HepG2 (cell line): ENCODE measurements around the gene FAM240A. TPM values are rescaled to one million over a fixed set of nuclear protein-coding genes. Genes with fewer than 3 reads are reported as not detected.

Experiments
- ATAC-seq: fragments of 200-7000 bp; cut with Tn5 transposase; 3 replicates; pipeline ENCODE4 v1.9.1; 2020; ENCODE audit warnings: mild to moderate bottlenecking, moderate library complexity
- BruUV-seq: library from RNA; stranded (reverse); fragments of 400-500 nt; replicated peaks from 2 replicates; lab custom pipeline; 2021; lab: Mats Ljungman, UMichigan
- CTCF ChIA-PET: fragments of 300-600 bp; formaldehyde crosslinking; extraction: SDS; loops from one replicate; lab custom pipeline; 2021; ENCODE audit warnings: low total read pairs, inconsistent platforms, low intra/inter-chr PET ratio; lab: Yijun Ruan, JAX
- POLR2A ChIA-PET: fragments of 350-600 bp; sonication (Branson Sonifier 250); formaldehyde crosslinking; loops from one replicate; lab custom pipeline; 2020; ENCODE audit warnings: antibody characterized with exemption, inconsistent platforms; lab: Yijun Ruan, JAX
- DNase-seq: peaks from one replicate; pipeline ENCODE4 v3.0.0-alpha.2; 2015; ENCODE audit warnings: low spot score
- FAIRE-seq: peaks from 3 replicates; lab custom pipeline; 2011; peaks lifted over from hg19 to GRCh38; lab: Jason Lieb, UNC
- H2AFZ ChIP-seq: one replicate; pipeline ENCODE4 v1.6.1; 2011; ENCODE audit warnings: low read length, inconsistent platforms
- H3K27ac ChIP-seq: fragments of 300-600 bp; 3 replicates; pipeline ENCODE4 v1.8.0; 2011; ENCODE audit warnings: mixed run types, mild to moderate bottlenecking, mixed read lengths, low read length, inconsistent platforms; ENCODE audit not compliant: insufficient read depth; ENCODE audit errors: extremely low read length
- H3K27me3 ChIP-seq, 2 experiments: fragments of 200-600 bp in 1 of 2; 2 replicates in 1 of 2; 3 replicates in 1 of 2; pipeline versions ENCODE4 v1.6.0 to v1.8.0; 2011; ENCODE audit warnings: low read length in 2 of 2, mild to moderate bottlenecking in 2 of 2, moderate library complexity in 2 of 2, inconsistent platforms in 1 of 2; ENCODE audit not compliant: insufficient read depth in 2 of 2, control insufficient read depth in 1 of 2
- H3K36me3 ChIP-seq, 2 experiments: fragments of 200-600 bp in 1 of 2; replicated peaks in 1 of 2; 2 replicates in 1 of 2; 3 replicates in 1 of 2; pipeline versions ENCODE4 v1.5.1 to v1.8.0; 2011; ENCODE audit warnings: low read length in 2 of 2, inconsistent platforms in 1 of 2; ENCODE audit not compliant: insufficient read depth in 2 of 2, control insufficient read depth in 1 of 2
- H3K4me1 ChIP-seq: 2 replicates; pipeline ENCODE4 v1.5.1; 2012; ENCODE audit warnings: low read length, inconsistent platforms; ENCODE audit not compliant: insufficient read depth
- H3K4me2 ChIP-seq: 2 replicates; pipeline ENCODE4 v1.6.0; 2011; ENCODE audit warnings: low read depth, low read length, inconsistent platforms
- H3K4me3 ChIP-seq, 3 experiments: fragments of 200-600 bp in 1 of 3; sonication (generic), shearing (Covaris generic) in 1 of 3; replicated peaks in 1 of 3; 2 replicates each; pipeline ENCODE4 v1.5.1; 2011 to 2016; ENCODE audit warnings: low read length in 3 of 3, inconsistent platforms in 2 of 3, low read depth in 2 of 3, mild to moderate bottlenecking in 2 of 3, control low read depth in 1 of 3, mixed read lengths in 1 of 3; ENCODE audit not compliant: insufficient read depth in 1 of 3
- H3K79me2 ChIP-seq: one replicate; pipeline ENCODE4 v1.6.1; 2011; ENCODE audit warnings: low read length, inconsistent platforms; ENCODE audit not compliant: insufficient read depth
- H3K9ac ChIP-seq: 2 replicates; pipeline ENCODE4 v1.6.0; 2011; ENCODE audit warnings: mild to moderate bottlenecking, low read depth, low read length, inconsistent platforms; ENCODE audit not compliant: insufficient read depth
- H3K9me3 ChIP-seq: 2 replicates; pipeline ENCODE4 v1.5.1; 2012; ENCODE audit warnings: mild to moderate bottlenecking, low read length
- H4K20me1 ChIP-seq: 2 replicates; pipeline ENCODE4 v1.6.0; 2011; ENCODE audit warnings: inconsistent platforms, mild to moderate bottlenecking, low read length, moderate library complexity; ENCODE audit not compliant: insufficient read depth
- DR1 ChIP-seq: sonication (generic); formaldehyde crosslinking; IDR thresholded peaks from 2 replicates; pipeline ENCODE4 v1.8.0; 2021; ENCODE audit warnings: mild to moderate bottlenecking, missing genetic modification reagents, inconsistent platforms
- ZNF441 ChIP-seq: sonication (generic); formaldehyde crosslinking; IDR thresholded peaks from 2 replicates; pipeline ENCODE4 v1.7.0; 2021; ENCODE audit warnings: missing genetic modification reagents, borderline replicate concordance
- ZSCAN12 ChIP-seq: sonication (generic); formaldehyde crosslinking; IDR thresholded peaks from 2 replicates; pipeline ENCODE4 v1.9.0; 2021; ENCODE audit warnings: mild to moderate bottlenecking, missing genetic modification reagents
- WGBS: methylation state at CpG from one replicate; pipeline ENCODE4 v1.1.6; 2017; ENCODE audit warnings: low lambda C conversion rate; 5-methylcytosine and 5-hydroxymethylcytosine counted together
- in situ Hi-C: cut with HindIII; loops from 2 replicates; pipeline ENCODE4 v1.10.0; 2017; ENCODE audit warnings: low pct_unique_long_range_greater_than_20kb; ENCODE audit not compliant: extremely low pct_ligation_motif_present
- intact Hi-C: fragments of 100-400 bp; cut with micrococcal nuclease; formaldehyde crosslinking; loops from one replicate; pipeline ENCODE4 v1.10.0; 2022; ENCODE audit not compliant: unreplicated experiment
- polyA plus RNA-seq, 8 experiments: library from polyadenylated mRNA; depleted of rRNA in 3 of 8; stranded (reverse) in 7 of 8; unstranded in 1 of 8; fragments of >200 nt; fragmentation: Illumina TruSeq in 4 of 8; extraction: Trizol in 4 of 8; gene quantifications; 2 replicates each; pipeline versions ENCODE4 v1.2.1 to v1.2.3, GENCODE V29; 2011 to 2016; ENCODE audit warnings: low read depth in 4 of 8, missing spikeins in 1 of 8, mixed read lengths in 1 of 8; ENCODE audit not compliant: insufficient read depth in 1 of 8
- total RNA-seq, 5 experiments: library from RNA; depleted of rRNA; stranded (reverse); fragments of >200 nt; fragmentation: Illumina TruSeq; extraction: Trizol; gene quantifications; 2 replicates each; pipeline ENCODE4 v1.2.3, GENCODE V29; 2016; ENCODE audit warnings: low read depth in 1 of 5
- TF ChIP-seq, protein P1 (sequence below): sonication (generic); formaldehyde crosslinking; IDR thresholded peaks from 2 replicates; pipeline ENCODE4 v1.5.1; 2020; ENCODE audit warnings: mild to moderate bottlenecking, missing genetic modification reagents, moderate library complexity
- TF ChIP-seq, protein P2 (sequence below): sonication (generic); formaldehyde crosslinking; IDR thresholded peaks from 2 replicates; pipeline ENCODE4 v1.5.0; 2020; ENCODE audit warnings: mild to moderate bottlenecking, missing genetic modification reagents

Gene FAM240A
- total and polyA plus RNA-seq, 2 of the 13 experiments (the other 11 are each of a cell fraction or from before 2014, with no cell fraction given), result not detected

DNA sequence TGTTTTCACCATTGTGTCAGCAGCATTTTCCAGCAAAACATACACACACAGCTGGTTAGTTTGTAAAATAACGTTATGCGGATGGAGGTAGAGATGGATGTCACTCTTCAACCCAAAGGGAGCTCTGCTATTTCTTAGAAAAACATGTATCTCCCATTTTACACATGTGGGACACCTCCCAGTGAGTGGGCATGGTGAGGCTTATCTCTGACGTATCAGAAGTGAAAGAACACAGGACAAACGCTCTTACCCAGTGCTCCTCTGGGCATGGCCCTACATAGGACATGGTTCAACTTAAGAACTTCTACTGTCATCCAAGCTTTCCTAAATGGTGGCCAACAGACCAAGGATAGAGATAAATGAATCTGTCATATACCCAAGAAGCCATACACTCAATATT, 2.1 kb downstream of the FAM240A start:
- no peak for FAIRE-seq
- POLR2A ChIA-PET, result no interaction called here

More for the DNA sequence above, 2.1 kb downstream of the FAM240A start:
- BruUV-seq, result no TSS peak
- no peaks in the 10 kb centered on the region for H3K36me3 ChIP-seq
- no peak for ATAC-seq
- no peak for DNase-seq
- H4K20me1 ChIP-seq, result no peaks in the 10 kb centered on the region
- H3K4me1 ChIP-seq, result peaks cover 3% of the 10 kb centered on the region; the same call in 1 of the 2 replicates
- no peak overlapping the region for H3K4me3 ChIP-seq
- TF ChIP-seq ZSCAN12 (CRISPR knock-in tag) (no peak), DR1 (CRISPR knock-in tag) (no peak), ZNF441 (CRISPR knock-in tag) (no peak)
- TF ChIP-seq, protein P1, sequence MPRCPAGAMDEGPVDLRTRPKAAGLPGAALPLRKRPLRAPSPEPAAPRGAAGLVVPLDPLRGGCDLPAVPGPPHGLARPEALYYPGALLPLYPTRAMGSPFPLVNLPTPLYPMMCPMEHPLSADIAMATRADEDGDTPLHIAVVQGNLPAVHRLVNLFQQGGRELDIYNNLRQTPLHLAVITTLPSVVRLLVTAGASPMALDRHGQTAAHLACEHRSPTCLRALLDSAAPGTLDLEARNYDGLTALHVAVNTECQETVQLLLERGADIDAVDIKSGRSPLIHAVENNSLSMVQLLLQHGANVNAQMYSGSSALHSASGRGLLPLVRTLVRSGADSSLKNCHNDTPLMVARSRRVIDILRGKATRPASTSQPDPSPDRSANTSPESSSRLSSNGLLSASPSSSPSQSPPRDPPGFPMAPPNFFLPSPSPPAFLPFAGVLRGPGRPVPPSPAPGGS (CRISPR knock-in tag), result no peak
- TF ChIP-seq, protein P2, sequence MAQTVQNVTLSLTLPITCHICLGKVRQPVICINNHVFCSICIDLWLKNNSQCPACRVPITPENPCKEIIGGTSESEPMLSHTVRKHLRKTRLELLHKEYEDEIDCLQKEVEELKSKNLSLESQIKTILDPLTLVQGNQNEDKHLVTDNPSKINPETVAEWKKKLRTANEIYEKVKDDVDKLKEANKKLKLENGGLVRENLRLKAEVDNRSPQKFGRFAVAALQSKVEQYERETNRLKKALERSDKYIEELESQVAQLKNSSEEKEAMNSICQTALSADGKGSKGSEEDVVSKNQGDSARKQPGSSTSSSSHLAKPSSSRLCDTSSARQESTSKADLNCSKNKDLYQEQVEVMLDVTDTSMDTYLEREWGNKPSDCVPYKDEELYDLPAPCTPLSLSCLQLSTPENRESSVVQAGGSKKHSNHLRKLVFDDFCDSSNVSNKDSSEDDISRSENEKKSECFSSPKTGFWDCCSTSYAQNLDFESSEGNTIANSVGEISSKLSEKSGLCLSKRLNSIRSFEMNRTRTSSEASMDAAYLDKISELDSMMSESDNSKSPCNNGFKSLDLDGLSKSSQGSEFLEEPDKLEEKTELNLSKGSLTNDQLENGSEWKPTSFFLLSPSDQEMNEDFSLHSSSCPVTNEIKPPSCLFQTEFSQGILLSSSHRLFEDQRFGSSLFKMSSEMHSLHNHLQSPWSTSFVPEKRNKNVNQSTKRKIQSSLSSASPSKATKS (CRISPR knock-in tag), result no peak
- H3K9me3 ChIP-seq, result no peaks in the 10 kb centered on the region
- no peak overlapping the region for H3K27ac ChIP-seq
- H3K9ac ChIP-seq, result no peak overlapping the region
- peaks cover 0 to 7% of the 10 kb centered on the region in 2 experiments; a peak in 3 of 5 replicates for H3K27me3 ChIP-seq
- CTCF ChIA-PET, result no interaction called here
- intact Hi-C loops (no loop called here), in situ Hi-C loops (no loop called here)
- no peaks in the 10 kb centered on the region for H3K79me2 ChIP-seq
- H2AFZ ChIP-seq, result no peak overlapping the region
- WGBS, result 44% methylated on average over 4 of the region's 4 CpGs
- H3K4me2 ChIP-seq, result no peak overlapping the region
